Osteocyte (in vitro differentiated cells): ENCODE measurements around the gene TMEM145. TPM values are rescaled to one million over a fixed set of nuclear protein-coding genes. Genes with fewer than 3 reads are reported as not detected.

ENCODE experiments used
- DNase-seq: peaks from one replicate; pipeline ENCODE4 v3.0.0; 2021; ENCODE audit warnings: mixed read lengths; ENCODE audit not compliant: unreplicated experiment; ENCODE audit errors: extremely low spot score
- H3K27ac Mint-ChIP-seq: one replicate; pipeline ENCODE4 v1.8.0; 2021; ENCODE audit warnings: mild to moderate bottlenecking, mixed read lengths; ENCODE audit not compliant: unreplicated experiment
- H3K27me3 Mint-ChIP-seq: one replicate; pipeline ENCODE4 v1.8.0; 2021; ENCODE audit warnings: mixed read lengths; ENCODE audit not compliant: unreplicated experiment
- H3K36me3 Mint-ChIP-seq: one replicate; pipeline ENCODE4 v1.8.0; 2021; ENCODE audit warnings: mixed read lengths; ENCODE audit not compliant: unreplicated experiment
- H3K4me1 Mint-ChIP-seq: one replicate; pipeline ENCODE4 v1.8.0; 2021; ENCODE audit warnings: mixed read lengths; ENCODE audit not compliant: unreplicated experiment
- H3K4me3 Mint-ChIP-seq: one replicate; pipeline ENCODE4 v1.8.0; 2021; ENCODE audit warnings: mild to moderate bottlenecking, moderate library complexity, mixed read lengths; ENCODE audit not compliant: unreplicated experiment
- H3K9me3 Mint-ChIP-seq: one replicate; pipeline ENCODE4 v1.8.0; 2021; ENCODE audit warnings: mixed read lengths; ENCODE audit not compliant: unreplicated experiment
- total RNA-seq: library from RNA; stranded (reverse); gene quantifications from 2 replicates; pipeline ENCODE4 v1.2.1, GENCODE V29; 2021
- TF ChIP-seq, protein P1 (sequence below): fragments of 200-600 bp; sonication (generic); IDR thresholded peaks from 2 replicates; pipeline ENCODE4 v1.5.0; 2021; ENCODE audit warnings: antibody characterized with exemption, mild to moderate bottlenecking, moderate library complexity

The TMEM145 gene
- total RNA-seq, 1 donor from 2014 or later: 0.78 TPM

DNA sequence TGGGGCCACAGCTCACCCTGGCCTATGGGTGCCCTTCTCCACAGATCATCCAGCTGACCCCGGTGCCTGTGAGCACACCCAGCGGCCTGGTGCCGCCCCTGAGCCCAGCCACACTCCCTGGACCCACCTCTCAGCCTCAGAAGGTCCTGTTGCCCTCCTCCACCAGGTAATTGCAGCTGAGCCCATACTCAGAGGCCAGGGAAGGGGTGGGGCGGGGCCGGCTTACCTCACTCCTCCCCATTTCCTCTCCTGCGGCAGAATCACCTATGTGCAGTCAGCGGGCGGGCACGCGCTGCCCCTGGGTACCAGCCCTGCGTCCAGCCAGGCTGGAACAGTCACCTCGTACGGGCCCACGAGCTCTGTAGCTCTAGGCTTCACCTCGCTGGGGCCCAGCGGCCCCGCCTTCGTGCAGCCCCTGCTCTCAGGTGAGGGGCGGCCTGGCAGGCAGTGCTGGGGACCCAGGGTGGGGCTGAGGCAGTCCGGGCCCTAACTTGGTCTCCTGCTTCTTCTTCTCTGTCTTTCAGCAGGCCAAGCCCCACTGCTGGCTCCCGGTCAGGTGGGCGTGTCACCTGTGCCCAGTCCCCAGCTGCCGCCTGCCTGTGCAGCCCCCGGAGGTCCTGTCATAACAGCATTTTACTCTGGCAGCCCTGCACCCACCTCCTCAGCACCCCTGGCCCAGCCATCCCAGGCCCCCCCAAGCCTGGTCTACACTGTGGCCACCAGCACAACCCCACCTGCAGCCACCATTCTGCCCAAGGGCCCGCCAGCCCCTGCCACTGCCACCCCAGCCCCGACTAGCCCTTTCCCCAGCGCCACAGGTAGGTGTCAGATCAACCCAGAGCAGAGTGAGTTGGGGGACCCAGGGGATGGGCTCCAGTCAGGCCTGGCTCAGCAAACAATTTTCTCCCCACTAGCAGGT lies 20.8 kb upstream of the TMEM145 start:
- H3K4me3 Mint-ChIP-seq: no peak overlapping the region
- peak; percentile 84 for DNase-seq
- H3K9me3 Mint-ChIP-seq: no peaks in the 10 kb centered on the region
- no peaks in the 10 kb centered on the region for H3K27me3 Mint-ChIP-seq
- peaks cover 29% of the 10 kb centered on the region for H3K36me3 Mint-ChIP-seq
- TF ChIP-seq, protein P1, sequence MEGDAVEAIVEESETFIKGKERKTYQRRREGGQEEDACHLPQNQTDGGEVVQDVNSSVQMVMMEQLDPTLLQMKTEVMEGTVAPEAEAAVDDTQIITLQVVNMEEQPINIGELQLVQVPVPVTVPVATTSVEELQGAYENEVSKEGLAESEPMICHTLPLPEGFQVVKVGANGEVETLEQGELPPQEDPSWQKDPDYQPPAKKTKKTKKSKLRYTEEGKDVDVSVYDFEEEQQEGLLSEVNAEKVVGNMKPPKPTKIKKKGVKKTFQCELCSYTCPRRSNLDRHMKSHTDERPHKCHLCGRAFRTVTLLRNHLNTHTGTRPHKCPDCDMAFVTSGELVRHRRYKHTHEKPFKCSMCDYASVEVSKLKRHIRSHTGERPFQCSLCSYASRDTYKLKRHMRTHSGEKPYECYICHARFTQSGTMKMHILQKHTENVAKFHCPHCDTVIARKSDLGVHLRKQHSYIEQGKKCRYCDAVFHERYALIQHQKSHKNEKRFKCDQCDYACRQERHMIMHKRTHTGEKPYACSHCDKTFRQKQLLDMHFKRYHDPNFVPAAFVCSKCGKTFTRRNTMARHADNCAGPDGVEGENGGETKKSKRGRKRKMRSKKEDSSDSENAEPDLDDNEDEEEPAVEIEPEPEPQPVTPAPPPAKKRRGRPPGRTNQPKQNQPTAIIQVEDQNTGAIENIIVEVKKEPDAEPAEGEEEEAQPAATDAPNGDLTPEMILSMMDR: no peak
- no peak overlapping the region for H3K27ac Mint-ChIP-seq
- H3K4me1 Mint-ChIP-seq: peaks cover 1% of the 10 kb centered on the region

DNA sequence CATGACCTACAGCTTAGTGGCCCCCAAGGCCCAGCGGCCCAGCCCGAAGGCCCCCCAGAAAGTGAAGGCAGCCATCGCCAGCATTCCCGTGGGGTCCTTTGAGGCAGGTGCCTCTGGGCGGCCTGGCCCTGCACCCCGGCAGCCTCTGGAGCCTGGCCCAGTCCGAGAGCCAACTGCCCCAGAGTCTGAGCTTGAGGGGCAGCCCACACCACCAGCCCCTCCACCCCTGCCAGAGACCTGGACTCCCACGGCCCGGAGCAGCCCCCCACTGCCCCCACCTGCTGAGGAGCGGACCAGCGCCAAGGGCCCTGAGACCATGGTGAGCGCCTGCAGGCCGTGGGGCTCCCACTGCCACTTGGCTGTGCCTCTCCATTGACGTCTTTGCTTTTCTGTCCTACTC lies 20.1 kb upstream of the TMEM145 start:
- TF ChIP-seq, protein P1: no peak
- Mint-ChIP-seq H3K4me1 (peaks cover 1% of the 10 kb centered on the region), H3K27me3 (no peaks in the 10 kb centered on the region), H3K36me3 (peaks cover 29% of the 10 kb centered on the region), H3K9me3 (no peaks in the 10 kb centered on the region), H3K4me3 (no peak overlapping the region), H3K27ac (no peak overlapping the region)
- no peak for DNase-seq

DNA sequence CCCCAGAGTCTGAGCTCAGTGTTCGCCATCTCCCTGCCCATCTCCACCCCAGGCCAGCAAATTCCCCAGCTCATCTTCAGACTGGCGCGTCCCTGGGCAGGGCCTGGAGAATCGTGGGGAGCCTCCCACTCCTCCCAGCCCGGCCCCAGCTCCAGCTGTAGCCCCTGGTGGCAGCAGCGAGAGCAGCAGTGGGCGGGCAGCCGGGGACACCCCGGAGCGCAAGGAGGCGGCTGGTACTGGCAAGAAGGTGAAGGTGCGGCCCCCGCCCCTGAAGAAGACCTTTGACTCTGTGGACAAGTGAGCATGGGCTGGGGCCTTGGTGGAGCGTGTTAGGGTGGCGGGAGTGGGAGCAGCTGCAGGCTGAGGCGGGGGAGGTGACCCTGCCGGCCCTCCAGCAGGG lies 19.6 kb upstream of the TMEM145 start:
- TF ChIP-seq, protein P1: no peak
- no peaks in the 10 kb centered on the region for H3K27me3 Mint-ChIP-seq
- H3K36me3 Mint-ChIP-seq: peaks cover 26% of the 10 kb centered on the region
- no peaks in the 10 kb centered on the region for H3K9me3 Mint-ChIP-seq
- H3K27ac Mint-ChIP-seq: peak overlapping the region; percentile 56
- no peak overlapping the region for H3K4me3 Mint-ChIP-seq
- peaks cover 1% of the 10 kb centered on the region for H3K4me1 Mint-ChIP-seq
- no peak for DNase-seq

DNA sequence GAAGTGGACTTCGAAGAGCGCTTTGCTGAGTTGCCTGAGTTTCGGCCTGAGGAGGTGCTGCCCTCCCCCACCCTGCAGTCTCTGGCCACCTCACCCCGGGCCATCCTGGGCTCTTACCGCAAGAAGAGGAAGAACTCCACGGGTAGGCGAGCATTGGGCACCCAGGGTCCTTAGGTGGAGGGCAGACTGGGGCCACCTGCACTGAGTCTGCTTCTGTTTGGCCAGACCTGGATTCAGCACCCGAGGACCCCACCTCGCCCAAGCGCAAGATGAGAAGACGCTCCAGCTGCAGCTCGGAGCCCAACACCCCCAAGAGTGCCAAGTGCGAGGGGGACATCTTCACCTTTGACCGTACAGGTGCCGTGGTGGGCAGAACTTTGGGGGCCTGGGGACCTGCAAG lies 19.2 kb upstream of the TMEM145 start:
- H3K27ac Mint-ChIP-seq: peak overlapping the region; percentile 7
- peaks cover 1% of the 10 kb centered on the region for H3K4me1 Mint-ChIP-seq
- no peak for DNase-seq
- TF ChIP-seq, protein P1: no peak
- no peak overlapping the region for H3K4me3 Mint-ChIP-seq
- peaks cover 26% of the 10 kb centered on the region for H3K36me3 Mint-ChIP-seq
- no peaks in the 10 kb centered on the region for H3K9me3 Mint-ChIP-seq
- no peaks in the 10 kb centered on the region for H3K27me3 Mint-ChIP-seq

DNA sequence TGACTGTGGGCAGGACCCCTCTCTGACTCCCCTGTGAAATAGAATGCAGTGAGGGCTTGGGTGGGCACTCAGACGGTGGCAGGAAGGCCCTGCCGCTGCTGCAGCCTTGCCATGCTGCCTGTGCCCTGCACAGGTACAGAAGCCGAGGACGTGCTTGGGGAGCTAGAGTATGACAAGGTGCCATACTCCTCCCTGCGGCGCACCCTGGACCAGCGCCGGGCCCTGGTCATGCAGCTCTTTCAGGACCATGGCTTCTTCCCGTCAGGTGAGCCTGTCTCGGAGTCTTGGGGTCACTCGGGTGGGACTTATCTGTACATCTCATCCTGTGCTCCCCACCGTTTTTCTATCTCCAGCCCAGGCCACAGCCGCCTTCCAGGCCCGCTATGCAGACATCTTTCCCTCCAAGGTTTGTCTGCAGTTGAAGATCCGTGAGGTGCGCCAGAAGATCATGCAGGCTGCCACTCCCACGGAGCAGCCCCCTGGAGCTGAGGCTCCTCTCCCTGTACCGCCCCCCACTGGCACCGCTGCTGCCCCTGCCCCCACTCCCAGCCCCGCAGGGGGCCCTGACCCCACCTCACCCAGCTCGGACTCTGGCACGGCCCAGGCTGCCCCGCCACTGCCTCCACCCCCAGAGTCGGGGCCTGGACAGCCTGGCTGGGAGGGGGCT lies 18.5 kb upstream of the TMEM145 start:
- TF ChIP-seq, protein P1: no peak
- peaks cover 22% of the 10 kb centered on the region for H3K36me3 Mint-ChIP-seq
- no peaks in the 10 kb centered on the region for H3K27me3 Mint-ChIP-seq
- H3K9me3 Mint-ChIP-seq: no peaks in the 10 kb centered on the region
- DNase-seq: peak; percentile 83
- H3K4me1 Mint-ChIP-seq: peaks cover 1% of the 10 kb centered on the region
- no peak overlapping the region for H3K4me3 Mint-ChIP-seq
- H3K27ac Mint-ChIP-seq: no peak overlapping the region
